Ishikawa (cell line): ENCODE data around the gene KDM1A.

ENCODE experiments used
- NFIC ChIP-seq: IDR thresholded peaks from 2 replicates; pipeline ENCODE4 v1.6.1; 2012
- TF ChIP-seq, protein P1 (sequence below): IDR thresholded peaks from 2 replicates; pipeline ENCODE4 v1.6.1; 2012; ENCODE audit warnings: low read depth, mild to moderate bottlenecking

DNA sequence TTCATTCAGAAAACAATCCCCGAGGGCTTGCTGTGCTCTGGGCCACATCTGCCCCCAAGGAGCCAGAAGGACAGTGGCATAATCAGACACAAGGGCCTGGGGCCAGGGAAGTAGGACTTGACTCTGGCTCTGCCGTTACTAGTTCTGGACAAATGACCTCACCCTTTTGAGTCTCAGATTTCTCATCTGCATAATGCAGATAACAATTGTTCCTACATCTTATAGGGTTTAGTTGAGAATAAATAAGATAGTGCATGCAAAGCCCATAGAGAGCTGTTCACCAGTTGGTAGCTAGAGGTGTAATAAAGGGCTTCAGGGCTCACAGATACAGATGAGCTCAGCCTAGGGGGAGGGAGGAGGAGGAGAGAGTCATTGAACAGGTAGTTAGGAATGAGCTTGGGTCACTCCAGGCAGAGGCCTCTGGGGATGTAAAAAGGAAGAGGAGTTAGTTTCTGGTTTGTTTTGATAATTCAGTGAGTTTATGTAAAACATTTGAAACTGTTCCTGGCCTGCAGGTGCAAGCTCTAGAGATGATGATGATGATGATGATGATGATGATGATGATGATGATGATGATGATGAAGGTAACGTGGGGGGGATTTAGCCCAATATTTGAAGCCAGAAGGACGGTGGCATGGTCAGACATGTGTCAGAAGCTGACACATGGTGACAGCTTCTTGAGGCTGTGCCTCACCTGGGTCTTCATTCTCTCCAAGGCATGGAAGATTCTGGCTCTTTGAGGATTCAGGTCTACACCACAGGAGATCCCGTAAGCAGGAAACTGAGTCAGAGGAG, 47.5 kb upstream of the KDM1A start:
- no peak for TF ChIP-seq NFIC
- TF ChIP-seq, protein P1, sequence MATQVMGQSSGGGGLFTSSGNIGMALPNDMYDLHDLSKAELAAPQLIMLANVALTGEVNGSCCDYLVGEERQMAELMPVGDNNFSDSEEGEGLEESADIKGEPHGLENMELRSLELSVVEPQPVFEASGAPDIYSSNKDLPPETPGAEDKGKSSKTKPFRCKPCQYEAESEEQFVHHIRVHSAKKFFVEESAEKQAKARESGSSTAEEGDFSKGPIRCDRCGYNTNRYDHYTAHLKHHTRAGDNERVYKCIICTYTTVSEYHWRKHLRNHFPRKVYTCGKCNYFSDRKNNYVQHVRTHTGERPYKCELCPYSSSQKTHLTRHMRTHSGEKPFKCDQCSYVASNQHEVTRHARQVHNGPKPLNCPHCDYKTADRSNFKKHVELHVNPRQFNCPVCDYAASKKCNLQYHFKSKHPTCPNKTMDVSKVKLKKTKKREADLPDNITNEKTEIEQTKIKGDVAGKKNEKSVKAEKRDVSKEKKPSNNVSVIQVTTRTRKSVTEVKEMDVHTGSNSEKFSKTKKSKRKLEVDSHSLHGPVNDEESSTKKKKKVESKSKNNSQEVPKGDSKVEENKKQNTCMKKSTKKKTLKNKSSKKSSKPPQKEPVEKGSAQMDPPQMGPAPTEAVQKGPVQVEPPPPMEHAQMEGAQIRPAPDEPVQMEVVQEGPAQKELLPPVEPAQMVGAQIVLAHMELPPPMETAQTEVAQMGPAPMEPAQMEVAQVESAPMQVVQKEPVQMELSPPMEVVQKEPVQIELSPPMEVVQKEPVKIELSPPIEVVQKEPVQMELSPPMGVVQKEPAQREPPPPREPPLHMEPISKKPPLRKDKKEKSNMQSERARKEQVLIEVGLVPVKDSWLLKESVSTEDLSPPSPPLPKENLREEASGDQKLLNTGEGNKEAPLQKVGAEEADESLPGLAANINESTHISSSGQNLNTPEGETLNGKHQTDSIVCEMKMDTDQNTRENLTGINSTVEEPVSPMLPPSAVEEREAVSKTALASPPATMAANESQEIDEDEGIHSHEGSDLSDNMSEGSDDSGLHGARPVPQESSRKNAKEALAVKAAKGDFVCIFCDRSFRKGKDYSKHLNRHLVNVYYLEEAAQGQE: no peak
